HEK293 (cell line): ENCODE data around the gene CTDNEP1.

ENCODE experiments used
- BCL11A ChIP-seq: fragments of 450-650 bp; formaldehyde crosslinking; IDR thresholded peaks from 2 replicates; pipeline ENCODE4 v1.5.1; 2016; ENCODE audit warnings: low read depth, missing biosample characterization, missing genetic modification characterization
- FEZF1 ChIP-seq: fragments of 450-650 bp; formaldehyde crosslinking; IDR thresholded peaks from 2 replicates; pipeline ENCODE4 v1.5.1; 2016; ENCODE audit warnings: missing biosample characterization, missing genetic modification characterization
- HOXD13 ChIP-seq: sonication (generic); formaldehyde crosslinking; IDR thresholded peaks from 2 replicates; pipeline ENCODE4 v1.8.0; 2022; ENCODE audit warnings: missing genetic modification reagents, borderline replicate concordance
- KLF1 ChIP-seq: fragments of 450-650 bp; formaldehyde crosslinking; IDR thresholded peaks from 2 replicates; pipeline ENCODE4 v1.5.1; 2016; ENCODE audit warnings: missing biosample characterization, missing genetic modification characterization
- KLF10 ChIP-seq: fragments of 450-650 bp; IDR thresholded peaks from 2 replicates; pipeline ENCODE4 v1.5.1; 2018; ENCODE audit warnings: missing biosample characterization, mild to moderate bottlenecking, missing genetic modification characterization
- OVOL3 ChIP-seq: fragments of 450-650 bp; formaldehyde crosslinking; IDR thresholded peaks from 2 replicates; pipeline ENCODE4 v1.5.1; 2016; ENCODE audit warnings: missing biosample characterization, missing genetic modification characterization
- PRDM1 ChIP-seq: fragments of 450-650 bp; formaldehyde crosslinking; IDR thresholded peaks from 2 replicates; pipeline ENCODE4; 2016; ENCODE audit warnings: missing biosample characterization, missing genetic modification characterization
- SCRT1 ChIP-seq: fragments of 450-650 bp; formaldehyde crosslinking; IDR thresholded peaks from 2 replicates; pipeline ENCODE4 v1.5.1; 2016; ENCODE audit warnings: missing biosample characterization, missing genetic modification characterization, borderline replicate concordance
- SP7 ChIP-seq: fragments of 450-650 bp; formaldehyde crosslinking; IDR thresholded peaks from 2 replicates; pipeline ENCODE4 v1.5.1; 2016; ENCODE audit warnings: missing biosample characterization, missing genetic modification characterization
- TCF7L2 ChIP-seq: IDR thresholded peaks from 2 replicates; pipeline ENCODE4 v1.6.1; 2011; ENCODE audit warnings: low read depth, mild to moderate bottlenecking, inconsistent platforms, low read length, moderate library complexity, borderline replicate concordance
- ZBTB21 ChIP-seq: fragments of 450-650 bp; formaldehyde crosslinking; IDR thresholded peaks from 2 replicates; pipeline ENCODE4 v1.5.1; 2017; ENCODE audit warnings: missing biosample characterization, missing genetic modification characterization
- ZEB2 ChIP-seq: fragments of 450-650 bp; formaldehyde crosslinking; IDR thresholded peaks from 2 replicates; pipeline ENCODE4 v1.5.1; 2016; ENCODE audit warnings: missing biosample characterization, missing genetic modification characterization
- ZNF121 ChIP-seq: fragments of 450-650 bp; formaldehyde crosslinking; IDR thresholded peaks from 2 replicates; pipeline ENCODE4 v1.5.1; 2016; ENCODE audit warnings: missing biosample characterization, missing genetic modification characterization
- ZNF133 ChIP-seq: fragments of 450-650 bp; formaldehyde crosslinking; IDR thresholded peaks from 2 replicates; pipeline ENCODE4 v1.5.1; 2016; ENCODE audit warnings: missing biosample characterization, missing genetic modification characterization
- ZNF146 ChIP-seq: fragments of 450-650 bp; formaldehyde crosslinking; IDR thresholded peaks from 2 replicates; pipeline ENCODE4 v1.5.1; 2016; ENCODE audit warnings: missing biosample characterization, missing genetic modification characterization
- ZNF155 ChIP-seq: fragments of 450-650 bp; formaldehyde crosslinking; IDR thresholded peaks from 2 replicates; pipeline ENCODE4 v1.5.1; 2016; ENCODE audit warnings: missing biosample characterization, missing genetic modification characterization
- ZNF175 ChIP-seq: fragments of 450-650 bp; formaldehyde crosslinking; IDR thresholded peaks from 2 replicates; pipeline ENCODE4 v1.5.1; 2016; ENCODE audit warnings: missing biosample characterization, missing genetic modification characterization
- ZNF184 ChIP-seq: fragments of 450-650 bp; IDR thresholded peaks from 2 replicates; pipeline ENCODE4 v1.5.1; 2018; ENCODE audit warnings: missing biosample characterization, mild to moderate bottlenecking, missing genetic modification characterization
- ZNF302 ChIP-seq: fragments of 450-650 bp; formaldehyde crosslinking; IDR thresholded peaks from 2 replicates; pipeline ENCODE4 v1.5.1; 2016; ENCODE audit warnings: missing biosample characterization, missing genetic modification characterization, low read depth
- ZNF416 ChIP-seq: fragments of 450-650 bp; formaldehyde crosslinking; IDR thresholded peaks from 2 replicates; pipeline ENCODE4 v1.5.1; 2016; ENCODE audit warnings: missing biosample characterization, missing genetic modification characterization
- ZNF501 ChIP-seq: fragments of 450-650 bp; formaldehyde crosslinking; IDR thresholded peaks from 2 replicates; pipeline ENCODE4 v1.5.1; 2016; ENCODE audit warnings: missing biosample characterization, missing genetic modification characterization
- ZNF548 ChIP-seq: fragments of 450-650 bp; formaldehyde crosslinking; IDR thresholded peaks from 2 replicates; pipeline ENCODE4 v1.5.1; 2016; ENCODE audit warnings: missing biosample characterization, missing genetic modification characterization
- ZNF549 ChIP-seq: fragments of 450-650 bp; IDR thresholded peaks from 2 replicates; pipeline ENCODE4 v1.5.1; 2018; ENCODE audit warnings: missing biosample characterization, missing genetic modification characterization, mild to moderate bottlenecking, inconsistent platforms, moderate library complexity
- ZNF560 ChIP-seq: fragments of 450-650 bp; formaldehyde crosslinking; IDR thresholded peaks from 2 replicates; pipeline ENCODE4 v1.5.1; 2017; ENCODE audit warnings: missing biosample characterization, missing genetic modification characterization, borderline replicate concordance
- ZNF561 ChIP-seq: fragments of 450-650 bp; IDR thresholded peaks from 2 replicates; pipeline ENCODE4 v1.5.1; 2018; ENCODE audit warnings: missing biosample characterization, missing genetic modification characterization, borderline replicate concordance
- ZNF626 ChIP-seq: fragments of 450-650 bp; sonication (Bioruptor Pico); formaldehyde crosslinking; IDR thresholded peaks from 2 replicates; pipeline ENCODE4 v1.5.1; 2018; ENCODE audit warnings: missing biosample characterization, missing genetic modification characterization, inconsistent platforms
- ZNF629 ChIP-seq: fragments of 450-650 bp; formaldehyde crosslinking; IDR thresholded peaks from 2 replicates; pipeline ENCODE4 v1.5.1; 2017; ENCODE audit warnings: missing biosample characterization, missing genetic modification characterization
- ZNF76 ChIP-seq: fragments of 450-650 bp; formaldehyde crosslinking; IDR thresholded peaks from 2 replicates; pipeline ENCODE4; 2016; ENCODE audit warnings: low read depth, missing biosample characterization, missing genetic modification characterization, borderline replicate concordance
- ZNF776 ChIP-seq: fragments of 450-650 bp; formaldehyde crosslinking; IDR thresholded peaks from 2 replicates; pipeline ENCODE4 v1.5.0; 2017; ENCODE audit warnings: missing biosample characterization, missing genetic modification characterization, borderline replicate concordance
- ZNF843 ChIP-seq: fragments of 450-650 bp; formaldehyde crosslinking; IDR thresholded peaks from 2 replicates; pipeline ENCODE4 v1.5.1; 2016; ENCODE audit warnings: missing biosample characterization, missing genetic modification characterization
- TF ChIP-seq, protein P1 (sequence below): fragments of 450-650 bp; formaldehyde crosslinking; IDR thresholded peaks from 2 replicates; pipeline ENCODE4 v1.5.1; 2016; ENCODE audit warnings: missing biosample characterization, missing genetic modification characterization
- TF ChIP-seq, protein P2 (sequence below): fragments of 450-650 bp; formaldehyde crosslinking; IDR thresholded peaks from 2 replicates; pipeline ENCODE4 v1.5.1; 2016; ENCODE audit warnings: missing biosample characterization, missing genetic modification characterization
- TF ChIP-seq, protein P3 (sequence below): fragments of 450-650 bp; formaldehyde crosslinking; IDR thresholded peaks from 2 replicates; pipeline ENCODE4 v1.5.1; 2017; ENCODE audit warnings: missing biosample characterization, missing genetic modification characterization
- TF ChIP-seq, protein P4 (sequence below): fragments of 450-650 bp; formaldehyde crosslinking; IDR thresholded peaks from 2 replicates; pipeline ENCODE4 v1.5.1; 2016; ENCODE audit warnings: missing biosample characterization, missing genetic modification characterization

The CTDNEP1 gene

DNA sequence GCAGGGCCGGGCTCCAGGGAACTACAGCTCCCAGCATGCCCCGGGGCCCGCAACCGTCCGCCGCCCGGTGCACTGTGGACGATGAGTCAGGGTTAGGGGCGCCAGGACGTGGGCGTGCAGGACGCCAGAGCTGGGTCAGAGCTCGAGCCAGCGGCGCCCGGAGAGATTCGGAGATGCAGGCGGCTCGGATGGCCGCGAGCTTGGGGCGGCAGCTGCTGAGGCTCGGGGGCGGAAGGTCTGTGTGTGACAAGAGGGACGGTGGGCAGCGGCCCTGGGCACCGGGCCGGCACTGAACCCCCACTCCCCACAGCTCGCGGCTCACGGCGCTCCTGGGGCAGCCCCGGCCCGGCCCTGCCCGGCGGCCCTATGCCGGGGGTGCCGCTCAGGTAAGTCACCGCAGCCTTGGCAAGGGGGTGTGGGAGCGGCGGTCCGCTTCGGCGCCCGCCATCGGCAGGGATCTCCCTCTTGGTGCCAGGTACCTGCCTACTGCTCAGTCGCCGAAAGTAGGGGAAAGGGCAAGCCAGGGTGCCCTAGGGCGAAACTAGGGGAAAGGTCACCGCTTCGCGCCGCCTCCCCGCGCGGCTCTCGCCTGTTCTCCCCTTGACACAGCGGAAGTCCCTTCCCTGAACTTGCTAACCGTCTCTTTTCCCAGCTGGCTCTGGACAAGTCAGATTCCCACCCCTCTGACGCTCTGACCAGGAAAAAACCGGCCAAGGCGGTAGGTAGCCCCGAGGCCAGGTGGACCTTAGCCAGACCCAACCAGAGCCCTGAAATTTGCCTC is 31.5 kb downstream of the CTDNEP1 start, which contains the start of the genes ACADVL and DLG4 (continued):
- TF ChIP-seq, protein P1, sequence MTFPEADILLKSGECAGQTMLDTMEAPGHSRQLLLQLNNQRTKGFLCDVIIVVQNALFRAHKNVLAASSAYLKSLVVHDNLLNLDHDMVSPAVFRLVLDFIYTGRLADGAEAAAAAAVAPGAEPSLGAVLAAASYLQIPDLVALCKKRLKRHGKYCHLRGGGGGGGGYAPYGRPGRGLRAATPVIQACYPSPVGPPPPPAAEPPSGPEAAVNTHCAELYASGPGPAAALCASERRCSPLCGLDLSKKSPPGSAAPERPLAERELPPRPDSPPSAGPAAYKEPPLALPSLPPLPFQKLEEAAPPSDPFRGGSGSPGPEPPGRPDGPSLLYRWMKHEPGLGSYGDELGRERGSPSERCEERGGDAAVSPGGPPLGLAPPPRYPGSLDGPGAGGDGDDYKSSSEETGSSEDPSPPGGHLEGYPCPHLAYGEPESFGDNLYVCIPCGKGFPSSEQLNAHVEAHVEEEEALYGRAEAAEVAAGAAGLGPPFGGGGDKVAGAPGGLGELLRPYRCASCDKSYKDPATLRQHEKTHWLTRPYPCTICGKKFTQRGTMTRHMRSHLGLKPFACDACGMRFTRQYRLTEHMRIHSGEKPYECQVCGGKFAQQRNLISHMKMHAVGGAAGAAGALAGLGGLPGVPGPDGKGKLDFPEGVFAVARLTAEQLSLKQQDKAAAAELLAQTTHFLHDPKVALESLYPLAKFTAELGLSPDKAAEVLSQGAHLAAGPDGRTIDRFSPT, result peak; percentile 91
- TF ChIP-seq ZNF501 (tag by site-specific recombination) (peak; percentile 79), ZNF560 (no peak), ZNF76 (tag by site-specific recombination) (peak; percentile 98), ZNF146 (tag by site-specific recombination) (peak; percentile 10; the same call in 1 of the 2 replicates), ZNF776 (no peak), BCL11A (peak; percentile 30; the same call in 1 of the 2 replicates), ZNF561 (tag by site-specific recombination) (peak; percentile 71; the same call in 1 of the 2 replicates), ZNF175 (tag by site-specific recombination) (no peak), ZNF155 (tag by site-specific recombination) (no peak), ZNF549 (no peak), ZNF416 (tag by site-specific recombination) (no peak), HOXD13 (CRISPR knock-in tag) (no peak), TCF7L2 (no peak), ZNF121 (no peak), ZNF548 (no peak), ZBTB21 (tag by site-specific recombination) (no peak), ZEB2 (peak; percentile 89), ZNF184 (tag by site-specific recombination) (0 out of 2 replicates have a peak, but pooled peaks have one; percentile 43), ZNF133 (tag by site-specific recombination) (no peak), FEZF1 (tag by site-specific recombination) (no peak), PRDM1 (peak; percentile 96), ZNF302 (no peak), SCRT1 (tag by site-specific recombination) (no peak), ZNF626 (no peak), KLF10 (tag by site-specific recombination) (0 out of 2 replicates have a peak, but pooled peaks have one; percentile 48), KLF1 (peak; percentile 39; the same call in 1 of the 2 replicates), ZNF843 (tag by site-specific recombination) (peak; percentile 55; the same call in 1 of the 2 replicates), OVOL3 (tag by site-specific recombination) (no peak), SP7 (tag by site-specific recombination) (peak; percentile 63), ZNF629 (tag by site-specific recombination) (peak; percentile 54; the same call in 1 of the 2 replicates)
- TF ChIP-seq, protein P2, sequence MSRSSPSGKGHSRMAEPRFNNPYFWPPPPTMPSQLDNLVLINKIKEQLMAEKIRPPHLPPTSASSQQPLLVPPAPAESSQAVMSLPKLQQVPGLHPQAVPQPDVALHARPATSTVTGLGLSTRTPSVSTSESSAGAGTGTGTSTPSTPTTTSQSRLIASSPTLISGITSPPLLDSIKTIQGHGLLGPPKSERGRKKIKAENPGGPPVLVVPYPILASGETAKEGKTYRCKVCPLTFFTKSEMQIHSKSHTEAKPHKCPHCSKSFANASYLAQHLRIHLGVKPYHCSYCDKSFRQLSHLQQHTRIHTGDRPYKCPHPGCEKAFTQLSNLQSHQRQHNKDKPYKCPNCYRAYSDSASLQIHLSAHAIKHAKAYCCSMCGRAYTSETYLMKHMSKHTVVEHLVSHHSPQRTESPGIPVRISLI (tag by site-specific recombination), result no peak
- TF ChIP-seq, protein P3, sequence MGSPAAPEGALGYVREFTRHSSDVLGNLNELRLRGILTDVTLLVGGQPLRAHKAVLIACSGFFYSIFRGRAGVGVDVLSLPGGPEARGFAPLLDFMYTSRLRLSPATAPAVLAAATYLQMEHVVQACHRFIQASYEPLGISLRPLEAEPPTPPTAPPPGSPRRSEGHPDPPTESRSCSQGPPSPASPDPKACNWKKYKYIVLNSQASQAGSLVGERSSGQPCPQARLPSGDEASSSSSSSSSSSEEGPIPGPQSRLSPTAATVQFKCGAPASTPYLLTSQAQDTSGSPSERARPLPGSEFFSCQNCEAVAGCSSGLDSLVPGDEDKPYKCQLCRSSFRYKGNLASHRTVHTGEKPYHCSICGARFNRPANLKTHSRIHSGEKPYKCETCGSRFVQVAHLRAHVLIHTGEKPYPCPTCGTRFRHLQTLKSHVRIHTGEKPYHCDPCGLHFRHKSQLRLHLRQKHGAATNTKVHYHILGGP (tag by site-specific recombination), result no peak
- TF ChIP-seq, protein P4, sequence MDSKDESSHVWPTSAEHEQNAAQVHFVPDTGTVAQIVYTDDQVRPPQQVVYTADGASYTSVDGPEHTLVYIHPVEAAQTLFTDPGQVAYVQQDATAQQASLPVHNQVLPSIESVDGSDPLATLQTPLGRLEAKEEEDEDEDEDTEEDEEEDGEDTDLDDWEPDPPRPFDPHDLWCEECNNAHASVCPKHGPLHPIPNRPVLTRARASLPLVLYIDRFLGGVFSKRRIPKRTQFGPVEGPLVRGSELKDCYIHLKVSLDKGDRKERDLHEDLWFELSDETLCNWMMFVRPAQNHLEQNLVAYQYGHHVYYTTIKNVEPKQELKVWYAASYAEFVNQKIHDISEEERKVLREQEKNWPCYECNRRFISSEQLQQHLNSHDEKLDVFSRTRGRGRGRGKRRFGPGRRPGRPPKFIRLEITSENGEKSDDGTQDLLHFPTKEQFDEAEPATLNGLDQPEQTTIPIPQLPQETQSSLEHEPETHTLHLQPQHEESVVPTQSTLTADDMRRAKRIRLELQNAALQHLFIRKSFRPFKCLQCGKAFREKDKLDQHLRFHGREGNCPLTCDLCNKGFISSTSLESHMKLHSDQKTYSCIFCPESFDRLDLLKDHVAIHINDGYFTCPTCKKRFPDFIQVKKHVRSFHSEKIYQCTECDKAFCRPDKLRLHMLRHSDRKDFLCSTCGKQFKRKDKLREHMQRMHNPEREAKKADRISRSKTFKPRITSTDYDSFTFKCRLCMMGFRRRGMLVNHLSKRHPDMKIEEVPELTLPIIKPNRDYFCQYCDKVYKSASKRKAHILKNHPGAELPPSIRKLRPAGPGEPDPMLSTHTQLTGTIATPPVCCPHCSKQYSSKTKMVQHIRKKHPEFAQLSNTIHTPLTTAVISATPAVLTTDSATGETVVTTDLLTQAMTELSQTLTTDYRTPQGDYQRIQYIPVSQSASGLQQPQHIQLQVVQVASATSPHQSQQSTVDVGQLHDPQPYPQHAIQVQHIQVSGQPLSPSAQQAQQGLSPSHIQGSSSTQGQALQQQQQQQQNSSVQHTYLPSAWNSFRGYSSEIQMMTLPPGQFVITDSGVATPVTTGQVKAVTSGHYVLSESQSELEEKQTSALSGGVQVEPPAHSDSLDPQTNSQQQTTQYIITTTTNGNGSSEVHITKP (tag by site-specific recombination), result peak; percentile 63
